GM18517 (cell line): ENCODE measurements around the gene FCER1A.
"Not testable (repeated sequence)": the region's sequence is repeated elsewhere in the genome, so short reads cannot be mapped to it uniquely, and the experiment has no call there.

Experiments used
- ATAC-seq: cut with Tn5 transposase; IDR thresholded peaks from one replicate; pipeline ENCODE4 v1.9.1; 2021; ENCODE audit warnings: mild to moderate bottlenecking, moderate library complexity; ENCODE audit not compliant: unreplicated experiment

FCER1A gene

GRCh38 chr1:159342761-159343425 lies 40.8 kb downstream of the FCER1A start:
- ATAC-seq: no peak

DNA sequence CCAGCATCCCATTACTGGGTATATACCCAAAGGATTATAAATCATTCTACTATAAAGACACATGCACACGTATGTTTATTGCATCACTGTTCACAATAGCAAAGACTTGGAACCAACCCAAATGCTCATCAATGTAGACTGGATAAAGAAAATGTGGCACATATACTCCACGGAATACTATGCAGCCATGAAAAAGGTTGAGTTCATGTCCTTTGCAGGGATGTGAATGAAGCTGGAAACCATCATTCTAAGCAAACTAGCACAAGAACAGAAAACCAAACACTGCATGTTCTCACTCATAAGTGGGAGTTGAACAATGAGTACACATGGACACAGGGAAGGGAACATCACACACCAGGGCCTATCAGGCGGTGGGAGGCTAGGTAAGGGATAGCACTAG lies 47.2 kb downstream of the FCER1A start:
- not testable (repeated sequence) for ATAC-seq

DNA sequence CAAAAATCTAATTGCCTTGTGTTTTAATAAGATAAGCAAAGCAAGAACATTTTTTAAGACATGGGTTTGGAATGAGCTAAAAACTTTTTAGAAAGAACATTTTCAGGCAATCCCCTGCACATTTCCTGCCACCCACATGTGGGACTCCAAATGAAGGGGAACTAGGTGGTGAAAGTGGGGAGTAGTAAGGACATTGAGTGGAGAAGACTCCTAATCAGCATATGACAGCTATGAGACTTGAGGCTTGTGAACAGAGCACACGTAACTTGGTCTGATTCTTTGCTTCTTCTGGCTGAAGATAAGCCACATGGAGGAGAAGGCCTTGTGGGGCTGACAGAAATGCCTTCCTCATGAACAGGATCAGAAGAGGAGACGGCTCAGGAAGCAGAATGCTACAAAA lies 50.3 kb downstream of the FCER1A start:
- no peak for ATAC-seq
